ENCODE data around the gene FKRP. TPM values are rescaled to one million over a fixed set of nuclear protein-coding genes. Genes with fewer than 3 reads are reported as not detected.

FKRP gene
- total RNA-seq, 1 experiment from 2014 or later, result 24.1 TPM

DNA sequence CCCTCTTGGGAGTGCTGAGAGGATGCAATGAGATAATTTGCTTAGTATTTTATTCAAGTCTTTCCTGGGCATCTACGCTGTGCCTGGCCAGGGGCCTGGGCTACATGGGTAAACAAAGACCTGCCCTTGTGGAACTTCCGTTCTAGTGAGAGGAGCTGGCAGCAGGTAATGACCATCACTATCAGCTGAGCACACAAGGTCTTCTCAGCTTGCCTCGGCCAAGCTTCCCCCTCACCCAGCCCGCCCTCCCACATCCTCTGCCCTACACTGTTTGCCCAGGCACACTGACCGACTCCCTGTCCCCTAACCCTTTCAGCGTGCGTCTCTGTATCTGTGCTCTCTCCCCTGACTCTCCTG, 8.6 kb upstream of the FKRP start (continued):
- TF ChIP-seq, protein P1, sequence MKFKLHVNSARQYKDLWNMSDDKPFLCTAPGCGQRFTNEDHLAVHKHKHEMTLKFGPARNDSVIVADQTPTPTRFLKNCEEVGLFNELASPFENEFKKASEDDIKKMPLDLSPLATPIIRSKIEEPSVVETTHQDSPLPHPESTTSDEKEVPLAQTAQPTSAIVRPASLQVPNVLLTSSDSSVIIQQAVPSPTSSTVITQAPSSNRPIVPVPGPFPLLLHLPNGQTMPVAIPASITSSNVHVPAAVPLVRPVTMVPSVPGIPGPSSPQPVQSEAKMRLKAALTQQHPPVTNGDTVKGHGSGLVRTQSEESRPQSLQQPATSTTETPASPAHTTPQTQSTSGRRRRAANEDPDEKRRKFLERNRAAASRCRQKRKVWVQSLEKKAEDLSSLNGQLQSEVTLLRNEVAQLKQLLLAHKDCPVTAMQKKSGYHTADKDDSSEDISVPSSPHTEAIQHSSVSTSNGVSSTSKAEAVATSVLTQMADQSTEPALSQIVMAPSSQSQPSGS (CRISPR knock-in tag; IDR thresholded peaks at IDR 0.05; ENCODE audit: borderline replicate concordance, low read depth), result no peak
- TF ChIP-seq ZBTB21 (CRISPR knock-in tag; IDR thresholded peaks at IDR 0.05; ENCODE audit: borderline replicate concordance) (no peak), NR3C1 (CRISPR knock-in tag; conservative IDR thresholded peaks at IDR 0.05; ENCODE audit: low read depth) (no peak), ARID4B (CRISPR knock-in tag; IDR thresholded peaks at IDR 0.05; ENCODE audit: borderline replicate concordance) (no peak), ZNF512 (CRISPR knock-in tag; IDR thresholded peaks at IDR 0.05; ENCODE audit: borderline replicate concordance) (no peak), JAZF1 (CRISPR knock-in tag; IDR thresholded peaks at IDR 0.05) (no peak), E2F1 (CRISPR knock-in tag; IDR thresholded peaks at IDR 0.05) (no peak)
- TF ChIP-seq, protein P2, sequence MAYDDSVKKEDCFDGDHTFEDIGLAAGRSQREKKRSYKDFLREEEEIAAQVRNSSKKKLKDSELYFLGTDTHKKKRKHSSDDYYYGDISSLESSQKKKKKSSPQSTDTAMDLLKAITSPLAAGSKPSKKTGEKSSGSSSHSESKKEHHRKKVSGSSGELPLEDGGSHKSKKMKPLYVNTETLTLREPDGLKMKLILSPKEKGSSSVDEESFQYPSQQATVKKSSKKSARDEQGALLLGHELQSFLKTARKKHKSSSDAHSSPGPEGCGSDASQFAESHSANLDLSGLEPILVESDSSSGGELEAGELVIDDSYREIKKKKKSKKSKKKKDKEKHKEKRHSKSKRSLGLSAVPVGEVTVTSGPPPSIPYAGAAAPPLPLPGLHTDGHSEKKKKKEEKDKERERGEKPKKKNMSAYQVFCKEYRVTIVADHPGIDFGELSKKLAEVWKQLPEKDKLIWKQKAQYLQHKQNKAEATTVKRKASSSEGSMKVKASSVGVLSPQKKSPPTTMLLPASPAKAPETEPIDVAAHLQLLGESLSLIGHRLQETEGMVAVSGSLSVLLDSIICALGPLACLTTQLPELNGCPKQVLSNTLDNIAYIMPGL (CRISPR knock-in tag; IDR thresholded peaks at IDR 0.05), result no peak
- TF ChIP-seq, protein P3, sequence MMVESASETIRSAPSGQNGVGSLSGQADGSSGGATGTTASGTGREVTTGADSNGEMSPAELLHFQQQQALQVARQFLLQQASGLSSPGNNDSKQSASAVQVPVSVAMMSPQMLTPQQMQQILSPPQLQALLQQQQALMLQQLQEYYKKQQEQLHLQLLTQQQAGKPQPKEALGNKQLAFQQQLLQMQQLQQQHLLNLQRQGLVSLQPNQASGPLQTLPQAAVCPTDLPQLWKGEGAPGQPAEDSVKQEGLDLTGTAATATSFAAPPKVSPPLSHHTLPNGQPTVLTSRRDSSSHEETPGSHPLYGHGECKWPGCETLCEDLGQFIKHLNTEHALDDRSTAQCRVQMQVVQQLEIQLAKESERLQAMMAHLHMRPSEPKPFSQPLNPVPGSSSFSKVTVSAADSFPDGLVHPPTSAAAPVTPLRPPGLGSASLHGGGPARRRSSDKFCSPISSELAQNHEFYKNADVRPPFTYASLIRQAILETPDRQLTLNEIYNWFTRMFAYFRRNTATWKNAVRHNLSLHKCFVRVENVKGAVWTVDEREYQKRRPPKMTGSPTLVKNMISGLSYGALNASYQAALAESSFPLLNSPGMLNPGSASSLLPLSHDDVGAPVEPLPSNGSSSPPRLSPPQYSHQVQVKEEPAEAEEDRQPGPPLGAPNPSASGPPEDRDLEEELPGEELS (CRISPR knock-in tag; IDR thresholded peaks at IDR 0.05), result no peak

GRCh38 chr19:46737761-46738171, 8.1 kb upstream of the FKRP start:
- Mint-ChIP-seq H3K4me1 (peaks cover 19% of the 10 kb centered on the region), H3K36me3 (peaks cover 36% of the 10 kb centered on the region), H3K27me3 (ENCODE audit: low read depth) (no peaks in the 10 kb centered on the region), H3K27ac (peak overlapping the region; percentile 56; the same call in 1 of the 2 replicates), H3K4me3 (no peak overlapping the region), H3K9me3 (no peaks in the 10 kb centered on the region)
- CTCF ChIA-PET, result interaction anchor here (1.4 to 1.8 kb wide), 3 partner anchors 9 to 29 kb away, joined by 3 to 6 read pairs (median 4); no protein-coding TSS in a partner anchor
- no peak for ATAC-seq
- no peak for TF ChIP-seq ZNF423 (CRISPR knock-in tag; IDR thresholded peaks at IDR 0.05)
- no peak for TF ChIP-seq ZNF121 (CRISPR knock-in tag; IDR thresholded peaks at IDR 0.05)
- no peak for TF ChIP-seq EMX1 (CRISPR knock-in tag; IDR thresholded peaks at IDR 0.05)
- TF ChIP-seq, protein P4, sequence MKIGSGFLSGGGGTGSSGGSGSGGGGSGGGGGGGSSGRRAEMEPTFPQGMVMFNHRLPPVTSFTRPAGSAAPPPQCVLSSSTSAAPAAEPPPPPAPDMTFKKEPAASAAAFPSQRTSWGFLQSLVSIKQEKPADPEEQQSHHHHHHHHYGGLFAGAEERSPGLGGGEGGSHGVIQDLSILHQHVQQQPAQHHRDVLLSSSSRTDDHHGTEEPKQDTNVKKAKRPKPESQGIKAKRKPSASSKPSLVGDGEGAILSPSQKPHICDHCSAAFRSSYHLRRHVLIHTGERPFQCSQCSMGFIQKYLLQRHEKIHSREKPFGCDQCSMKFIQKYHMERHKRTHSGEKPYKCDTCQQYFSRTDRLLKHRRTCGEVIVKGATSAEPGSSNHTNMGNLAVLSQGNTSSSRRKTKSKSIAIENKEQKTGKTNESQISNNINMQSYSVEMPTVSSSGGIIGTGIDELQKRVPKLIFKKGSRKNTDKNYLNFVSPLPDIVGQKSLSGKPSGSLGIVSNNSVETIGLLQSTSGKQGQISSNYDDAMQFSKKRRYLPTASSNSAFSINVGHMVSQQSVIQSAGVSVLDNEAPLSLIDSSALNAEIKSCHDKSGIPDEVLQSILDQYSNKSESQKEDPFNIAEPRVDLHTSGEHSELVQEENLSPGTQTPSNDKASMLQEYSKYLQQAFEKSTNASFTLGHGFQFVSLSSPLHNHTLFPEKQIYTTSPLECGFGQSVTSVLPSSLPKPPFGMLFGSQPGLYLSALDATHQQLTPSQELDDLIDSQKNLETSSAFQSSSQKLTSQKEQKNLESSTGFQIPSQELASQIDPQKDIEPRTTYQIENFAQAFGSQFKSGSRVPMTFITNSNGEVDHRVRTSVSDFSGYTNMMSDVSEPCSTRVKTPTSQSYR (CRISPR knock-in tag; IDR thresholded peaks at IDR 0.05), result no peak
- no peak for DNase-seq (ENCODE audit: low spot score)
- POLR2A ChIA-PET, result no interaction called here
